HG02885 (cell line): ENCODE measurements around the gene COPZ1.
A peak's percentile ranks its signal among the peaks of the same experiment; 100 is the strongest.

Source experiments
- ATAC-seq: cut with Tn5 transposase; IDR thresholded peaks from one replicate; pipeline ENCODE4 v1.9.1; 2021; ENCODE audit warnings: mild to moderate bottlenecking; ENCODE audit not compliant: unreplicated experiment, poor library complexity

COPZ1 gene

DNA sequence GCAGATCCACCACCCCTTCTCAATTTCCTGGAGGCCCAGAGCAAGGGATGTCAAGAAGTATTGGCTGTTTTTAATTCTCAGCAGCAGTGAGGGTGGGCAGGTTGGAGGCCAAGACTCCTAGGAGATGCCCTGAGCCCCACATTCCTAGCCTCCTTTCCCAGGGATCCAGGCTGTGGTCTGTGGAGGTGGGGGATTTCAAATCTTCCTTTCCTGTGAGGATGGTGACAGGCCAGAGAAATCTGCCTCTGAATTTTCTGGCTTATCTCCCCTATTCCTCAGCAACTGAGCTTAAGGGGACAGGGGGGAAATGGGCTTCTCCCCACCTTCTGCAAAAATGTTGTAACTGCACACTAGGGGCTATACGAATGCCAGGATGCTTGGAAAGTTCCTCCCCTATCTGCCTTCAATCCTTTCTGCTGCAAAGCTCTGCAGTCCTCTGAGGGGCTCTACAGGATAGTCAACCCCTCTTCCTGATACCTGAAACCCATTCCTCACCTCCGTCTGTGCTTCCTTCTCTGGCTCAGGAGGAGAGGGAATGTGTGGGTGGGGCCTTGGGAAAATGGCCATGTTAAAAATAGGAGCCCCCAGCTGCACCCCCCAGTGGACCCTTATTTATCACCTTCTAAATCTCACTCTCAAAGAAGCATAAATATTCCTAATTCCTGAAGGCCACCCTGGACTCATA, 32.7 kb downstream of the COPZ1 start:
- no peak for ATAC-seq

DNA sequence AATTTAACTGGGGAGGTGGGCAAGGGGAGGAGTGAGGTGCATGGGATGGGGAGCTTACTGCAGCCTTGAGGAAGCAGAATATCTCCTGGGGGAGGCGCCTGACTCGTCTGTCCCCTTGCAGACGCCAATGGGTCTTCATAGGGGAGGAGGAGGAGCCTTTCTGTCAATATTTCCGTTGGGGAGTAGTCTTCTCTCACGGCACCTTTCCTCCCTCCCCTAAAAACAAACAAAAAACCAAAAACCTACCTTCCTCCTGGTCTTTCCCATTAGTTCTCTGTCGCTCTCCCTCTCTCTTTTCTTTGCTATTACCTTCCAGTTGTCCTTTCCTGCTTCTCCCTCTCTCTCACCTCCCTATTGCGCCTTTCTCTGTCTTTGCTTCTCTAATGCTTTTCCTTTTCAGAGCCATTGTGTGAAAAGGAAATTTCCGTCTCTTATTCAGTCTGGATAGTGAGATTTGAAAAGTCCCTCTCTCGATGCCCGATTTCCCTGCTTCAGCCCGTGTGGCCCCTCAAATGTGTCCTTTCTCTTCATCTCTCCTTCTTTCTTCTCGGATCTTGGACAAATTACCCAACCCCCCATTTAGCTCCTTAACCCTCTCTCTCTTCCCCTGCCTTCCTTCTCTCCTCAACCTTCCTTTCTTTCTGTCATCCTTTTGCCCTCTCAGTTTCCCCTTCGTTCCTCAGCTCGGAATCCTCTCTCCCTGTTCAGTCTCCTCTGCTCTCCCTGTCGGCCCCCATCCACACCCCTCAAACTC, 33.4 kb downstream of the COPZ1 start:
- ATAC-seq, result peak; percentile 33

DNA sequence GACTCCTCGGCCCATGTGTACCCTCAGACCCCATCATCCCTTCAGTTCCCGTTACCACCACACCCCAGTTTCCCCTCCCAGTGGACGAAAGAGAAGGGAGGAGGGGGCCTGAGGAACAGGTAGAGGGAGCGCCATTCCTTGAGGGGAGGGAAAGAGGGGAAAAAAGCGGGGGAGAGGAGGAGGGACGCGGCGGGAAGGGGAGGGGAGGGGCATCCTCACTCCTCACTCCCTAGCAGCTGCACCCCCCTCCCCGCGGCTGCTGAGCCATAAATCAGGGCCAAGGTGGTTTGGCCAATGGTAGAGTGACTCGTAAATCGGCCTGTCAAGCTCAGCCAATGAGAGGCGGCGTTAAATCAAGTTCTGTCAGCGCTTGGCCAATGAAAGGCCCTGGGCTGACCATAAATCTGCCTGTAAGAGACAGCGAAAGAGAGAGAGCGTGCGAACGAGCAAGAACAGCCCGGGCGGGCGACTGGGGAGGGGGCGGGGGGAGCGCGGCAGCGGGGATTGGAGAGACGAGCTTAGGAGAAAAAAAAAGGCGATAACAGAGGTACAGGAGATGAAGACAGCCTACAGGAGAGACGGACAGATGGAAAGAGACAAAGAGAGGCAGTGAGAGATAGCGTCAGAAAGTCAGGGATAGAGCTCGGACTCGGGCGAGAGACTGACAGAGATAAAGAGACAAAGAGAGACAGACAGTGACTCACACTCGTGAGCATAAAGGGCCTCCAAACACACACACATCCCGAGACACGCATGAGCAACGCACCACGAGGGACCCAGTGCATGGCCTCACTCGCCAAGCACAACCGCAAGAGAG, 34.2 kb downstream of the COPZ1 start:
- peak; percentile 96 for ATAC-seq

DNA sequence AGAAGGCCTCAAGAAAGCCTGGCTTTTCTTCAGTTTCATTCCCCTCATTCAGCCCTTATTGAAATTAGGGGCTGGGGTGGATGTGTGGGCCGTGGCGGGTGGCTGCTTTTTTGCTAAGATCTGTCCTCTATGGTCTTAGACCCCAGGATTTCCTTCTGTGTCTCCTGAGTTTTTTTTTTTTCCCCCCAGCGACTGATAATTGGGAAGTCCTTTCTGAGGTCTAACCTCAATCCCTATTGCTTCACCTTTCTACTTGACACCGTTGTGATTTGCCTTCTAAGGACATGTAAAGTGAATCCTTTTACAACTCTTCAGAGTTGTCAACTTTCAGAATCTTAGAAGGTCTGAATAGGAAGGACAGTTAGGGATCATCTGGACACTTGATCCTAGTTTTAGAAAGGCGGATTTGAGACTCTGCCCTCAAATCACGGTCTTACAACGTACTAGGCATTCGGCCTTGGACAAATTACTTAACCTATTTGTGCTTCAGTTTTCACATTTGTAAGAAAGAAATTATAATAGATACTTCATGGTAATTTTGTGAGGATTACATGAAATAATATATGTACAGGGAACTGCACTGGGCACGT, 34.9 kb downstream of the COPZ1 start:
- ATAC-seq, result no peak

DNA sequence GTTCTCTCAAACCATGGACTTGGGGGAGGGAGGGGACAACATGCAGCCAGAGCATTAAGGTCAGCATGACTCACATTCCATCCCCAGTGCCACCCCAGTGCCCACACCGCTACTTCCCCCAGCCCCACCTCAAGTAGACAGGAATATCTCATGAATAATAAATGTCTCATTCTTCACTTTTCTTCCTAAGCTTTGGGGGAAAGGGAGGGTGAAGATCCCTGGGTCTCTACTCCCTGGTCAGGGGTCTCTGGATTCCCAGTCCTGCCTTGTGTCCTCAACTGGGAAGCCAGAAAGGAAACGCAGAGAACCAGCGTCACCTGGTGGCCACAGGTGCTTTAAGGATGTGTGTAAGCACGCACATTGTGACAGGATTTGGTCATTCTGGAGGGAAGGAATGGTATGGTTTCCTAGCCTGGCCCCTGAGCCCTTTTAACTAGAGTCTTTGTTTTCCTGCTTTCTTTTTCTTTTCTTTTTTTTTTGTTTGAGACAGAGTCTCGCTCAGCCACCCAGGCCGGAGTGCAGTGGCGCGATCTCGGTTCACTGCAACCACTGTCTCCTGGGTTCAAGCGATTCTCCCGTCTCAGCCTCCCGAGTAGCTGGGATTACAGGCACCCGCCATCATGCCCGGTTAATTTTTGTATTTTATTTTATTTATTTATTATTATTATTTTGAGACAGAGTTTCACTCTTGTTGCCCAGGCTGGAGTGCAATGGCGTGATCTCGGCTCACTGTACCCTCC, 36.0 kb downstream of the COPZ1 start:
- no peak for ATAC-seq

DNA sequence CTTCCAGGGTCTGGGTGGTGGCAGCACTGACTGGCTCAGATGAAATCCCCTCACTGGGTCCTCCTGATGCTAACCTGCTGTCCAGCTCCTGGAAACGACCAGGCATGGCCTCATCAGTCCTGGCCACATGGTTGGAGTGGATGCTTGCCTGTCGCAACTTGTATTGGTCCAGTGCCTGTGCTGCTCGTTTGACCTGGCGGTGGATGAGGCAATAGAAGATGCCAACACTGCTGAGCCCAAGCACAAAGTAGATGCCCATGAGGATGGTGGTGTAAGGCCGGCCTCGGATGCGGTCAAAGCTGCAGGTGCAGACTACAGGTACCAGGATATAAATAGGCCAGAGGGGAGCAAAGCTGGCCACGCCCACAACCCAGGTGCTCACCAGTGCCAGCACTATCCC, 38.1 kb downstream of the COPZ1 start:
- ATAC-seq, result no peak

DNA sequence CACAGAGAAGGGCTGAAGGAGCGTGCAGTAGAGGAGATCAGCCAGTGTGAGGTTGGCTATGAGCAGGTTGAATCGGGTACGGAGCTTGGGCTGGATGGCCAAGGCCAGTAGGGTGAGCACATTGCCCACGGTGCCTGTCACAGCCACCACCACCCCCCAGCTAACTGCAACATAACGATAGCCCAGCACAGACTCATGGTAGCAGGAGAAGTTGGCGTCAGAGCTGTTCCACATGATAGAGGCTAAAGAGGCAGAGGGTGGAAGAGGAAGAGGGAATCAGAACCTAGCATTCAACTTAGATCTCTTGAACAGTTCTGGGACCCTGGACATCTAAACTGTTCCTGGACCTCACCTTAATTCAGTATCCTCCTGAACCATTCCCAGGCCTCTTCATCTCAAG, 38.7 kb downstream of the COPZ1 start:
- ATAC-seq, result no peak

DNA sequence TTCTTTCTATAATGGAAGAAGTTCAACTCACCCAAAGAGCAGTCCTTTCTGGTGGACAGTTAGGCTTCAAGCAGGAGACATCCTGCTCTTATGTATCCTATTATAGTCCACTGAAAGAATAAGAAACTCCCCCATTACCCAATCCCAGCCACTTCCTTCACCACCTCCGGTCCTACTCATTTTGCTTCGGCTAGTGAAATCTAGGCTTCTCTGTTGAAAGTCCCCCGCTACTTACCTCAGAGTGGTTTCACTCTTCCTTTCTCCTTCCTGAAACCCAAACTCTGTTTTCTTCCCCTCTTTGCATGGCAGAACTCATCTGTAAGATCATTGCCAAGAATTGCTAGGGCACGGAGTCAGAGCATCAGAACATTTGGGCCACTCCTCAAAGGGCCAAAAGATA, 39.5 kb downstream of the COPZ1 start, which contains the start of gene GPR84:
GPR84 (minus strand) TSS at position 74 of the 400 bp plus-strand sequence. CDS start 635 bp downstream, outside the sequence.
- peak; percentile 57 for ATAC-seq

DNA sequence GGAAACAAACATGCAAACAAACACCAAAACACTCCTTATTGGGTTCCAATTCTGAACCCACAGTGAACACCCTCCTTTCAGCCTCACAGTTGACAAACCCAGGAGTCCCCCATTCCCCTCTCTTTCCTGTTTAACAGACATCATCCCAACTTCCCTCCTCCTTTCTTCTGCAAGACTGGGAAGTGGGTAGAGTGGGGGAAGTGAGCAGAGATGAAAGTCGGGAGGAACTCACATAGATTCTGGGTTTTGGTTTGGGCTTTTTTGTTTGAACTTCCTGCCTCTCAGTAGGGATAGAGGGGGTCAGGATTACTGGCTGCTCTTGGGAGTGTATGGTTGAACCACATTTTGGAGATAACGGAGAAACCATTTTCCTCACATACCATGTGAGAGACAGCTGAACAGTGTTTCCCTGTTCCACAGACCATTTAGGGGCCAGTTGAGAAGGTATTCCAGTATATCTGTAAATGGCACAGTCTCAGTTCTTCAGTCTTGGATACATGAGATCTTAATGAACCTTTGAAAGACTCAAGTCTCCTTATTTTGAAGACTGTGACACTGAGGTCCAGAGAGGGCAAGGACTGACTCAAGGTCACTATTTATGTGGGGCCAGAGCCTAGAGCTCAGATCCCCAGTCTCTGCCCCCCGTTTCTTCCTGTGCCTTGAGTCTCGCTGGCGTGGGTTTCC, 43.2 kb downstream of the COPZ1 start:
- peak; percentile 24 for ATAC-seq

DNA sequence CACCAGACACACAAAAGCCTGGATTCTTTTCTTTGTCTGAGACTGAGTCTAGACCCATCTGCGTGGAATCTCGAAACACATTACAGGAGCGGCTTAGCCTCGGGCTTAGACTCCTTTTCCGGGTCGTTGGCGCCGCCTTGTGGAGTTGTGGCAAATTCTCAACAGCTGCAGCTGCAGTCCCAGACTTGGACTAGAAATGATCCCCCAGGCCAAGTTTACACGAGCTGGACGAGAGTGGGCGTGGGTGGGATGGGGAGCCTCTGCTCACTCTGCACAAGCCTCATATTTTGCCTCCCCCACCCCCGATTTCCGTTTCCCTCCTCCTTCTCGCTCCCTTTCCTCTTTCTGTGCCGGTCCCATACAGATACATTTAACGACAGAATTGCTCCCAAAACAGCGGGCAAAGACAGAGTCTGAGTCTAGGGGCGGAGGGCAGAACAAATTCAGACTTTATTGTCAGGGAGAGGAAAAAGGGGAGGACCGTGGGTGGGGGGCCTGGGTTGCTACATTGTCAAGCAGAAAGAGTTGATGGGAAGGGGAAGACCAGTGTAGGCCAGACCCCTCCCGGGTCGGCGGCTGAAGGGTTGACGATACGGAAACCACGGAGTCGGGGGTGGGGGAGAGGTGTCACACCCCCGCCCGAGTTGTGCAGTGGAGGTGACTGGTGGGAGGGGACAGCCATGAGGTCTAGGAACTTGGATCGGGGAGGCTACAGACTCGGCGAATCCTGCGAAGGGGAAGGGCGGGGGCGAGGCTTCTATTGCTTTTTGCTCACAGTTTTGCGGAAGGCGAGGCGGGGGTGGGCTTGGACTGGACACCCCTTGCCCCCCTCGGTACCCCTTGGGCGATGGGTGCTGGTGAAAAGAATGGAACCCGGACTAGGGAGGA, 44.0 kb downstream of the COPZ1 start:
- peak; percentile 75 for ATAC-seq

DNA sequence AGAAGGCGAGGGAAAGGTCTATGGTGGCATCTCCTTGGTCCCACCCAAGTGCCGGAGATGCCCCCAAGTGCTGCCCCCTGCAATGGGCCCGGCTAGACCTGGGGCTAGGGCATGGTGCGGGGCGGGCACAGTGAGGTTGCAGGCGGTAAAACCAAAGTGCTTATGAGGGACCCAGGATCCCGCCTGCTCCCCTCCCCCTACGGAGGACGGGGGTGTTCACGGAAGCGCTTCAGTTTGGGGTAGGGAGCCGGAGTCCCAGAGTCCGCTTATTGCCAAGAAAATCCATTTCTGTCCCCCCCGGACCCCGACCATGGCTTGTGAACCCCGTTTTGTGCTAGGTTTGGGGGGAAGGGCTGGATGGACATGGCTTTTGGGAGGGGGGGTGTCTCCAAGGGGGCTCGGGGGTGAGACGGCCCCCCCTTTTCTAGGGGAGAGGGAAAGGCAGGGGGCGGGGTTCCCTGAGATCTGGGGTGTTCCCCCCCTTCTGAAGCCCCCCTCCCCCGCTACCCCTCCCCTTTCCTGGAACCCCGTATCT, 44.7 kb downstream of the COPZ1 start:
- ATAC-seq, result no peak

DNA sequence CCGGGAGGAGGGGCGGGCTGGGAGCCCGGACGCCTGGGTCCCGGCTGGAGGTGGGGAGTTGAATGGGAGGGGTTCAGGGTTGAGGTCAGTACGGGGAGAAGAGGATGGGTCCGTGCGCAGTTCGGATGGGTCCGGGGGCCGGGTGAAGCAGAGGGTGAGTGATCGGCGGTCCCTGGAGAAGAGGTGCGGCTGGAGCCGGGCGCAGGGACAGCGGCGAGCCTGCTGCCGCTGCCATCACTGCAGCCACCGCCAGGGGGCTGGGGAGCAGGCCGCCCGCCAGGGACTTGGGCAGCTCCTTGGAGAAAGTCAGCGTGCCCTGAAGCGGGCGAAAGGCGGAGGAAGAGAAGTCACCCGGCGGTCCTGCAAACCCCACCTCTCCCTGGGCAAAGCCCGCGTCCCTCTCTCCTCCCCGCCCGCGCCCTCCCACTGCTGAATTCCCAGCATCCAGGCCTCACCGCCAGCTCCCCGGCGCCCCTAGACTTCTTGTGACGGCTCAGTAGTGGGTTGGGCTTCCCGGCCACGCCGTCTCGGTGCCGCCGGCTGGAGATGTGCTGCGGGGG, 45.3 kb downstream of the COPZ1 start:
- peak; percentile 43 for ATAC-seq

DNA sequence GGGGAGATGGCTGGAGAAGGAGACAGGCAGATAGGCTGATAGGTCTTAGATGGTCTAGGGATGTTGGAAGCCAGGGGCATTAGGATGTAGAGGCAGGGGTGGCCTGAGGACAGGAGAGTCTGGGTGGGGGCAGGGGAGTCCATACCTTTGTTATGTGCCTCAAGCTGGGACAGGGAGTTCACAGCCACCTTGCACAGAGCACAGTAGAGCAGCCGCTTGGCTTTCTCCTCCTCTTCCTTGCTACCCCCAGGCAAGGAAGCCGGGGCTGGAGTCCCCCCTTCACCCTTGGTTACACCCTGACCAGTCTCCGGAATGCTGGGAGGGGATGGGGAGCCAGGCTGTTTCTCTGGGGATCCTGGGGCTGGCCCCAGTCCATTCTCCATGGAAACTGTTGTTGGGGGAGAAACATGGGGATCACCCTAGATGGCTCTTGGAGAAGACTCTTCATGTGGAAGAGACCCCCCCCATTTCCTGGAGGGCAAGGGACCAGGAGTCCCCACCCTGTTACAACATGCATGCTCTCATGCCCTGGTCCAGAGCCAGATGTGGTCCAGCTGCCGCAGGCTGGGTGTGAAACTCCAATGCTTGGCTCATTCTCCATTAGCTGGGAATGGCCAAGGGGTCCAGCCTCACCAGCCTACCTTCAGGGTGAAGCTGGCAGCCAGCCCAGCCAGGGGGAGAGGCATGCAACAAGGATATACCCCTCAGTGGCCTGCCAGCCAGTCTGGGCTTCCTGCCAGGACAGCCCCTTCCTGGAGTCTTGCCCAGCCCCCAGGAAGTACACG, 46.6 kb downstream of the COPZ1 start:
- no peak for ATAC-seq

DNA sequence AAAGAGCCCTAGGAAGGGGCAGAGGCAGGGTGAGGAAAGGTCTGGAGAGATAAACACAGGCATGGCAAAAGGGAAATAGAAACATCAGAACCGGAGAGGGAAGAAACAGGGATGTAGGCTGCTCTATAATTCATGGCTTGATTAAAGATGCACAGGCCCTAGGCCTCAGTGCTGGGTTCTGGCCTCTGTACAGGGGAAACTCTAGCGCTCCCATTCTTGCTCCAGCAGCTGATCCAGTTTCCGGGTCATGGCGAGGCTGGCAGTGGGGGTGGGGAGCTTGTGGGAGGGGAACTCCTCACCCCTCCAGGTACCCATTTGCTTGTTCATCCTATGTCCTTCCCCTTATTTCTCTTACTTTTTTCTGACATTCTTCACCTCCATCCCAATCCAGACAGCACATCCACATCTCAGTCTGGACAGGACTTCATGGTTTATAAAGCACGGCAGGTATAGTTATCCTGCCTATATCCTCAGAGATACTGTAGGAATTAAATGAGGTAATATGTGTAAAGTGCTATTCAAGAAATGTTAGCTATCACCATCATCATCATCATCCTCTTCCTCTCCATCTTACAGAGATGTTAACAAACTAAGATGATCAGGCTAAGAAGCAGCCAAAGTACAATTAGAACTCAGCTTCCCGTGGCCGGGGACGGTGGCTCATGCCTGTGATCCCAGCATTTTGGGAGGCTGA, 47.3 kb downstream of the COPZ1 start:
- ATAC-seq, result no peak

DNA sequence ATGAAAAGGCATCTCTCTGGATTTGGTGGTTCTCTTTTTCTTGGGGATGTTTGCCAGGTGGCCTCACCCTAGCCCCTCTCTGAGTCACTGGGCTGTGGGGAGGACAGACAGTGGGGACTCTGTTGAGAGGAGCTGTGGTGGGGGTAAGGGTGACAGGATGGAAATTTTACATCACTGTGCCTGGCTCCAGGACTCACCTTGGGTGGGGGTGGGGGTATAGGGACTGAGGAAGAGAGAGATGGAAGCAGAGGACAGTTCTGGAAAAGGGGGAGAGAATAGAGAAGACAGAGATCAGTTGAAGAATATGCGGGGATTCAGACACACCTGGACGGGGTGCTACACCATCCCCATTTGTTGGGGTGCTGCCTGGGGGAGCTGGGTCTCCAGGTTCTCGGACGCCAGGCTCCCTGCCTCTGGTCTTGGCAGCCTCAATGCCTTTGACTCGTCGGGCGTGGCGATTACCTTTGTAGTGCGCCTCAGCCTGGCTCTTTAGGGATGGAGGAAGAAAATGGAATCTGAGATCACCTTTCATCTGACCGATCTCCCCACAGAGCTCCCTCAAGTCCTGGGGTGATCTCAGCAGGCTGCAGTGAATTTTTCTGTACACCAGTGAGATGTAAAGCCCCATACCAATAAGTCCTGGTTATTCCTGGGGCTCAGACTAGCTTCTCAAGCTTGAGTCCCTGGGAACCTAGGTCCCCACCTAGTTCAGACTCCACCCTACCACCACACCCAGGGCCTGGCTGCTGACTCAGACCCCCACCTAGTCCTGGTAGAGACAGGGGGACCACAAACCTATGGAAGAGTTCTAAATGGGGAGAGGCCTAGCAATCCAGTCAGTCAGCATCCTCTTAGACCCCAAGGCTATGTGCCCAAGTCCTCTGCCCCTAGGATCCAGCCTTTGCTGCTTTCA, 49.0 kb downstream of the COPZ1 start:
- no peak for ATAC-seq
